Left ventricle myocardium inferior (tissue), 1 donor: ENCODE results near the gene GRK6. TPM values are rescaled to one million over a fixed set of nuclear protein-coding genes. Genes with fewer than 3 reads are reported as not detected.
A peak's percentile ranks its signal among the peaks of the same experiment; 100 is the strongest.

Experiments
- DNase-seq: peaks from one replicate; pipeline ENCODE4 v3.0.0-alpha.2; 2020
- H3K27ac ChIP-seq: fragments of 200-600 bp; replicated peaks from 2 replicates; pipeline ENCODE4 v1.8.0; 2021
- H3K27me3 ChIP-seq: fragments of 200-600 bp; 2 replicates; pipeline ENCODE4 v1.8.0; 2021; ENCODE audit warnings: low read depth
- H3K36me3 ChIP-seq: fragments of 200-600 bp; 2 replicates; pipeline ENCODE4 v1.8.0; 2021
- H3K4me1 ChIP-seq: fragments of 200-600 bp; 2 replicates; pipeline ENCODE4 v1.8.0; 2021
- H3K4me3 ChIP-seq: fragments of 200-600 bp; 2 replicates; pipeline ENCODE4 v1.8.0; 2021; ENCODE audit warnings: mild to moderate bottlenecking, moderate library complexity
- H3K9me3 ChIP-seq: fragments of 200-600 bp; replicated peaks from 2 replicates; pipeline ENCODE4 v1.8.0; 2021
- intact Hi-C: fragments of 100-400 bp; cut with micrococcal nuclease; formaldehyde crosslinking; loops from one replicate; pipeline ENCODE4 v1.11.0; 2022
- total RNA-seq: library from RNA; stranded (reverse); fragmentation: NEBNext Ultra II Directional; extraction: Animal tissue kit (Norgen Biotek cat#: 25700); gene quantifications from one replicate; pipeline ENCODE4 v1.2.1, GENCODE V29; 2021
- TF ChIP-seq, protein P1 (sequence below): fragments of 200-600 bp; IDR thresholded peaks from 2 replicates; pipeline ENCODE4 v1.8.0; 2021; ENCODE audit warnings: antibody characterized with exemption, mild to moderate bottlenecking, borderline replicate concordance
- donor health status: DM: no; HTN: yes; CAD: no; lungs with severe emphysema.

Gene GRK6
- total RNA-seq, 1 donor from 2014 or later: 15.6 TPM

DNA sequence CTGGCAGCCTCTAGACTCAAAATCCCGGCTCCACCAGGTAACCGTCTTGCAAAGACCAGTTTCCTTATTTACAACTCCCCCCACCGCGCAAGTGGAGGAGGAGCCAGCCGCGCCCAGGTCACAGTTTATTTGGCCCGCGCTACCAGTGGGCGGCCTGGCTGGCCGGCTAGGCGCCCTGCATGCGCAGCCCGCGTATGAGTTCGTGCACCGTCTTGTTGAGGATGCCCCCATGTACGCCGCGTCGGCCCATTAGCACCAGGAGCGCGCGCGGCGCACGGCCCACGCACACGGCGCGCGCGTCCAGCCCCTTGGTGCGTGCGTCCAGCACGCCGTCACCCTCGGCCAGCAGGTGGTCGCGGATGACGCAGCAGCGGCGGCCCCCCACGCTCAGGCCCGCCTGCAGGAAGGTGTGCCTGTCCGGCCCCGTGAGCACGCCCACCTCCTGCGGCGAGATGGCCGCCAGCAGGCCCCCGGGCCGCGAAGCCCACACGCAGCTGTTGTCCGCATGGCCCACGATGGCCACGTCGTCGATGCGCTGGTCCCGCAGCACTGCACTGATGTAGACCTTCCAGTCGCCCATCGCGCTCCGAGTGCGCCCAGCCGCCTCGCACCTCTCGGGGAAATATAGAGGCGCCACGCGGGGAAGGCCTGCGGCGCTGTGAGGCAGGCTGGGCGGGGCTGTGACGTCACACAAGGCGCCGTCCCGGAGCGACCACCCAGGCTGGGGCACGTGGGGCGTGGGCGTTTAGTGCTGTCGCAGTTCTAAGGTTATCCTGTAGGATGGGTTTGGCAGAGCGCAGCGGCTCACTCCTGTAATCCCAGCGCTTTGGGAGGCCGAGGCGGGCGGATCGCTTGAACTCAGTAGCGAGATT, 26.2 kb upstream of the GRK6 start, which contains the start of gene PFN3:
TSS of gene PFN3 (minus strand) at position 665 of the 872 bp plus-strand sequence. CDS start at position 580, 85 bp downstream.
- Histone ChIP-seq H3K4me3 (no peak within 1 kb of the TSS), H3K9me3 (no peaks in the 10 kb centered on the region), H3K27ac (no peak within 1 kb of the TSS), H3K27me3 (peaks cover 100% of the 10 kb centered on the region), H3K36me3 (no peaks in the 10 kb centered on the region), H3K4me1 (peaks cover 39% of the 10 kb centered on the region)
- intact Hi-C loops: loop anchor here (5.0 kb wide), 1 partner anchor 52 kb away; no protein-coding TSS in a partner anchor
- no peak for DNase-seq
- TF ChIP-seq, protein P1, sequence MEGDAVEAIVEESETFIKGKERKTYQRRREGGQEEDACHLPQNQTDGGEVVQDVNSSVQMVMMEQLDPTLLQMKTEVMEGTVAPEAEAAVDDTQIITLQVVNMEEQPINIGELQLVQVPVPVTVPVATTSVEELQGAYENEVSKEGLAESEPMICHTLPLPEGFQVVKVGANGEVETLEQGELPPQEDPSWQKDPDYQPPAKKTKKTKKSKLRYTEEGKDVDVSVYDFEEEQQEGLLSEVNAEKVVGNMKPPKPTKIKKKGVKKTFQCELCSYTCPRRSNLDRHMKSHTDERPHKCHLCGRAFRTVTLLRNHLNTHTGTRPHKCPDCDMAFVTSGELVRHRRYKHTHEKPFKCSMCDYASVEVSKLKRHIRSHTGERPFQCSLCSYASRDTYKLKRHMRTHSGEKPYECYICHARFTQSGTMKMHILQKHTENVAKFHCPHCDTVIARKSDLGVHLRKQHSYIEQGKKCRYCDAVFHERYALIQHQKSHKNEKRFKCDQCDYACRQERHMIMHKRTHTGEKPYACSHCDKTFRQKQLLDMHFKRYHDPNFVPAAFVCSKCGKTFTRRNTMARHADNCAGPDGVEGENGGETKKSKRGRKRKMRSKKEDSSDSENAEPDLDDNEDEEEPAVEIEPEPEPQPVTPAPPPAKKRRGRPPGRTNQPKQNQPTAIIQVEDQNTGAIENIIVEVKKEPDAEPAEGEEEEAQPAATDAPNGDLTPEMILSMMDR: no peak

DNA sequence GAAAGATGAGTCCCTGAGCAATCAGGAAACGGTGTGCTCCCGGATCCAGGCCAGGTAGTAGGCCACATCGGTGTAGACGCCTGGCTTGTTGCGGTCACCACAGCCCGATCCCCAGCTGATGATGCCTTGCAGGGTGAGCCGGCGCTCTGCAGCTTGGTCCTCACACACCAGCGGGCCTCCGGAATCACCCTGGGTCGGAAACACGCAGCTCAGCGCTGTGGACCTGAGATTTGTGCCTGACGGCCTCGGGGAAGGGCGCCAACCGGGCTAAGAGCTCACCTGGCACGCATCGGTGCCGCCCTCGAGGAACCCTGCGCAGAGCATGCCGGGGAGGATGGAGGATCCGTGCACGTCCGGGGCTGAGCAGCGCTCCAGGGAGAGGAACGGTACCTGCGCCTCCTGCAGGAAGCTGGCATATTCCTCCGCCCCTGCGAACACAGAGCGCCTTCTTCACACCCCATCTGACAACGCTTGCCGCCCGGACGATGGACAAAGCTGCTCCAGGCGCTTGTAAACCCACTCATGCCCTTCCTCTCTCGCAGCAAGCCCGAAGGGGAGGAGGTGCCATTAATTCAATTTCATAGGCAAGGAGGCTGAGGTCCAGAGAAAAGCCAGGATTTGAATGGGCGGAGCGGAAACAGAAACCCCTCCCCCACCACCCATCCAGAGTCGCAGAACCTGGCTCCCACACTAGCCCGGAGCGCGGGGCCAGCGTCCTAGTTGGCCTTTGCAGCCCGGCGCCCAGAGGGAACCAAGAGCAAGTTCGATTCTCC, 24.0 kb upstream of the GRK6 start:
- Histone ChIP-seq H3K27me3 (peaks cover 100% of the 10 kb centered on the region), H3K27ac (no peak overlapping the region), H3K4me3 (peak overlapping the region; percentile 12), H3K9me3 (no peaks in the 10 kb centered on the region), H3K4me1 (peaks cover 39% of the 10 kb centered on the region), H3K36me3 (no peaks in the 10 kb centered on the region)
- DNase-seq: peak; percentile 32
- TF ChIP-seq, protein P1: peak; percentile 42
- intact Hi-C loops: loop anchor here (5.0 kb wide), 1 partner anchor 50 kb away; no protein-coding TSS in a partner anchor

DNA sequence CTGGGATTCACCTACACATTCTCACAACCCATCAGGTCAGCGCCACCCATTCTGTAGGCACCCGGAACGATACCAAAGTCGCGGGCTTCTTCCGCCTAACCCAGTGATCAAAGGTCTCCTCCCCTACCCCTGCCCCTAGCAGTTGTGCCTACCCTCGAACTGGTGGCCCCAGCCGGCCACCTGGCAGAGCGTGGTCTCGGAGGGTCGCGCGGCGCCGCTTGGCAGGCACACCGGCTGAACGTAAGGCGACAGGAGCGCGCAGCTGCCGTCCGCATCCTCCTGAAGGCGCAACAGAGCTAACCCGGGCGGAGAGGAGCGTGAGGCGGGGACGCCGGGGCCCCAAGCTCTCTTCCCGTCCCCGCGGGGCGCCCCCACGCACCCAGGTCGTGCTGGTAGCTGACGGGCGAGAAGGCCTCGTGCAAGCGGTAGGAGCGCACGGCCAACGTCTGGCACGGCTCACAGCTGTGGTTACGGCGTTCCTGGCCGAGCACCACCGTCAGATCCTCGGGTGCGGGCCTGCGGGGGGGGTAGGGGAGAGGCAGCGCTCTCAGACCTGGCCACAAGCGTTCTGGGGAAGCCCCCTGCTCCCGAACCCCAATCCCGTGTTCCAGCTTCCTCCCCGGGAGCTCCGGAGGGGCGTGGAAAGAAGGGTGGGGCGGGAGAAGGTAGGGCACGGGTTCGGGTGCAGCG, 23.2 kb upstream of the GRK6 start:
- Histone ChIP-seq H3K27me3 (peaks cover 100% of the 10 kb centered on the region), H3K4me3 (peak overlapping the region; percentile 74), H3K9me3 (no peaks in the 10 kb centered on the region), H3K4me1 (peaks cover 39% of the 10 kb centered on the region), H3K27ac (no peak overlapping the region), H3K36me3 (no peaks in the 10 kb centered on the region)
- TF ChIP-seq, protein P1: no peak
- intact Hi-C loops: loop anchor here (5.0 kb wide), 1 partner anchor 49 kb away; no protein-coding TSS in a partner anchor
- DNase-seq: no peak

DNA sequence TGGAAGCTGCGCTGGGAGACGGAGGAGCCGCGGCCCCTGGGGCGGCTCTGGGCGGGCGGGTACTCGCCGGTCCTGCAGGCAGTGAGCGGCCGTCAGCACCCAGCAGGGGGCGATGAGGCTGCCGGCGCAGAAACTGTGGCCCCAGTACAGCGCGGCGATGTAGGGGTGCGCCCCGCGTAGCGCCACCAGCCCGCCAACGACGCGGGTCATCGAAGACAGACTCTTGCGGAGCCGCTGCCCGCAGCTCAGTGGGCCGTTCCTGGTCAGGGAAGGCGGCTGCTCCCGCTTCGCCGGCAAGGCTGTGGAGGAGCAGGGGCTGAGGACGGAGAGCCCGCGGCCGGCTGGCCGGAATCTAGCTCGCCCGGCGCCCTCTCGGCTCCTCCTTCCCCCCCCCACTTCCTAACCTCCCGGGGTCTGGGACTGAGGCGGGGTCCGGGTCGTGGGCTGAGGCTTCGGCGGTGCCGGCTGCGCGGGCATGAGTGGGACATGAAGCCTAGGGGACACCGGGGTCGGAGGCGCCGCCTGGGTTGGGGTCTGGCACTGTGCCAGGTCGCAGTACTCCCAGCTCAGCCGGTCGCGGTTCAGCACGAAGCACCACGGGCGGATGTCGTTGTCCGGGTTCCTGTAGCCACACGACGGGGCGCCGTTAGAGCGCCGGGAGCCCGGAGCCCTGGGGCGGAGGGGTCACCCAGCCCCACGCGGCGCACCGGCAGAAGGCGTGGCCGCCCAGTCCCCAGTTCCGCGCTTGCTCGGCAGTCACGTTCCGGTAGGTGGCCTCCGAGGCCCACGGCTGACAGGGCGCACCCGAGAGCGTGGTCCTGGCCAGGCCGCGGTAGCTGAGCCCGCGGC, 22.5 kb upstream of the GRK6 start:
- intact Hi-C loops: loop anchor here (5.0 kb wide), 1 partner anchor 48 kb away; no protein-coding TSS in a partner anchor
- Histone ChIP-seq H3K4me3 (peak overlapping the region; percentile 74), H3K27ac (no peak overlapping the region), H3K36me3 (no peaks in the 10 kb centered on the region), H3K27me3 (peaks cover 99% of the 10 kb centered on the region), H3K4me1 (peaks cover 39% of the 10 kb centered on the region), H3K9me3 (no peaks in the 10 kb centered on the region)
- TF ChIP-seq, protein P1: peak; percentile 78
- DNase-seq: peak; percentile 86
